ENCODE measurements around the gene CADM4.
"Not testable (repeated sequence)": the region's sequence is repeated elsewhere in the genome, so short reads cannot be mapped to it uniquely, and the experiment has no call there.

Gene CADM4

GRCh38 chr19:43639519-43640423 is at the start of gene CADM4:
TSS of gene CADM4 (minus strand) at chr19:43639850. CDS start at chr19:43639790, 60 bp downstream.
- DNase-seq (ENCODE audit: low read depth): peak; percentile 9
- no peak for TF ChIP-seq POLR2A (IDR thresholded peaks at IDR 0.05; ENCODE audit: extremely low read depth, insufficient read length)
- no peak within 1 kb of the TSS for H3K4me3 ChIP-seq (ENCODE audit: low read depth, low read length)

- DNase-seq (ENCODE audit: low read depth): no peak
- H3K4me3 ChIP-seq (ENCODE audit: low read depth, low read length): no peak overlapping the region
- TF ChIP-seq CTCF (IDR thresholded peaks at IDR 0.05; ENCODE audit: low read depth, low read length) (no peak), MAX (IDR thresholded peaks at IDR 0.05; ENCODE audit: low read depth, low read length) (no peak), POLR2A (IDR thresholded peaks at IDR 0.05; ENCODE audit: extremely low read depth, insufficient read length) (no peak), MYC (IDR thresholded peaks at IDR 0.05; ENCODE audit: low read depth, low read length) (no peak)
Measured at GRCh38 chr19:43688059-43688701, 48.5 kb upstream of the CADM4 start.

GRCh38 chr19:43687660-43687997 is 48.0 kb upstream of the CADM4 start:
- TF ChIP-seq MYC (IDR thresholded peaks at IDR 0.05; ENCODE audit: low read depth, low read length): no peak
- no peak for TF ChIP-seq CTCF (IDR thresholded peaks at IDR 0.05; ENCODE audit: low read depth, low read length)
- no peak for TF ChIP-seq MAX (IDR thresholded peaks at IDR 0.05; ENCODE audit: low read depth, low read length)
- no peak for DNase-seq (ENCODE audit: low read depth)
- H3K4me3 ChIP-seq (ENCODE audit: low read depth, low read length): no peak overlapping the region

GRCh38 chr19:43684326-43684725 is 44.7 kb upstream of the CADM4 start:
- TF ChIP-seq POLR2A (IDR thresholded peaks at IDR 0.05; ENCODE audit: extremely low read depth, insufficient read length) (no peak), CTCF (IDR thresholded peaks at IDR 0.05; ENCODE audit: low read depth, low read length) (no peak), MYC (IDR thresholded peaks at IDR 0.05; ENCODE audit: low read depth, low read length) (no peak), MAX (IDR thresholded peaks at IDR 0.05; ENCODE audit: low read depth, low read length) (no peak)
- no peak for DNase-seq (ENCODE audit: low read depth)
- no peak overlapping the region for H3K4me3 ChIP-seq (ENCODE audit: low read depth, low read length)

GRCh38 chr19:43683905-43684304 is 44.3 kb upstream of the CADM4 start:
- no peak for DNase-seq (ENCODE audit: low read depth)
- H3K4me3 ChIP-seq (ENCODE audit: low read depth, low read length): no peak overlapping the region
- TF ChIP-seq MYC (IDR thresholded peaks at IDR 0.05; ENCODE audit: low read depth, low read length) (no peak), MAX (IDR thresholded peaks at IDR 0.05; ENCODE audit: low read depth, low read length) (no peak), CTCF (IDR thresholded peaks at IDR 0.05; ENCODE audit: low read depth, low read length) (no peak), POLR2A (IDR thresholded peaks at IDR 0.05; ENCODE audit: extremely low read depth, insufficient read length) (no peak)

GRCh38 chr19:43682824-43683661 is 43.4 kb upstream of the CADM4 start:
- DNase-seq (ENCODE audit: low read depth): no peak
- TF ChIP-seq MAX (IDR thresholded peaks at IDR 0.05; ENCODE audit: low read depth, low read length) (no peak), POLR2A (IDR thresholded peaks at IDR 0.05; ENCODE audit: extremely low read depth, insufficient read length) (no peak), MYC (IDR thresholded peaks at IDR 0.05; ENCODE audit: low read depth, low read length) (no peak), CTCF (IDR thresholded peaks at IDR 0.05; ENCODE audit: low read depth, low read length) (no peak)
- H3K4me3 ChIP-seq (ENCODE audit: low read depth, low read length): no peak overlapping the region

GRCh38 chr19:43682269-43682668 is 42.6 kb upstream of the CADM4 start:
- H3K4me3 ChIP-seq (ENCODE audit: low read depth, low read length); DNase-seq (ENCODE audit: low read depth): not testable (repeated sequence)

Measured in NB4 (cell line).